GM12878 (cell line): Measurements from ENCODE around the gene TMPRSS4.

Source experiments
- CBX5 ChIP-seq: sonication (generic); IDR thresholded peaks from 2 replicates; pipeline ENCODE4 v1.6.1; 2016; ENCODE audit warnings: low read depth, moderate library complexity, mild to moderate bottlenecking, inconsistent platforms
- EZH2 ChIP-seq: IDR thresholded peaks from 2 replicates; pipeline ENCODE4 v1.6.1; 2012; ENCODE audit warnings: low read depth, mild to moderate bottlenecking, control low read depth, inconsistent platforms, low read length, borderline replicate concordance; ENCODE audit not compliant: control insufficient read depth
- NFYB ChIP-seq: IDR thresholded peaks from 2 replicates; pipeline ENCODE4 v1.6.1; 2011; ENCODE audit warnings: low read depth, mild to moderate bottlenecking, low read length, improper control_type of control experiment, moderate library complexity; ENCODE audit not compliant: insufficient read depth
- POLR2A ChIP-seq: IDR thresholded peaks from 2 replicates; pipeline ENCODE4 v1.6.1; 2011; ENCODE audit warnings: low read depth, mild to moderate bottlenecking, low read length
- SIN3A ChIP-seq: IDR thresholded peaks from 2 replicates; pipeline ENCODE4 v1.6.1; 2012; ENCODE audit warnings: low read depth, low read length, improper control_type of control experiment
- TF ChIP-seq, protein P1 (sequence below): IDR thresholded peaks from 2 replicates; pipeline ENCODE4 v1.6.1; 2012; ENCODE audit warnings: low read depth, low read length, improper control_type of control experiment
- TF ChIP-seq, protein P2 (sequence below), 3 experiments: IDR thresholded peaks in 2 of 3; conservative IDR thresholded peaks in 1 of 3; 2 replicates each; pipeline ENCODE4 v1.5.1; 2011; ENCODE audit warnings: low read depth in 3 of 3, low read length in 3 of 3, mild to moderate bottlenecking in 3 of 3, control low read depth in 2 of 3, moderate library complexity in 2 of 3, inconsistent platforms in 1 of 3, mixed read lengths in 1 of 3; ENCODE audit not compliant: control insufficient read depth in 2 of 3, insufficient read depth in 1 of 3; ENCODE audit errors: extremely low read depth in 1 of 3

DNA sequence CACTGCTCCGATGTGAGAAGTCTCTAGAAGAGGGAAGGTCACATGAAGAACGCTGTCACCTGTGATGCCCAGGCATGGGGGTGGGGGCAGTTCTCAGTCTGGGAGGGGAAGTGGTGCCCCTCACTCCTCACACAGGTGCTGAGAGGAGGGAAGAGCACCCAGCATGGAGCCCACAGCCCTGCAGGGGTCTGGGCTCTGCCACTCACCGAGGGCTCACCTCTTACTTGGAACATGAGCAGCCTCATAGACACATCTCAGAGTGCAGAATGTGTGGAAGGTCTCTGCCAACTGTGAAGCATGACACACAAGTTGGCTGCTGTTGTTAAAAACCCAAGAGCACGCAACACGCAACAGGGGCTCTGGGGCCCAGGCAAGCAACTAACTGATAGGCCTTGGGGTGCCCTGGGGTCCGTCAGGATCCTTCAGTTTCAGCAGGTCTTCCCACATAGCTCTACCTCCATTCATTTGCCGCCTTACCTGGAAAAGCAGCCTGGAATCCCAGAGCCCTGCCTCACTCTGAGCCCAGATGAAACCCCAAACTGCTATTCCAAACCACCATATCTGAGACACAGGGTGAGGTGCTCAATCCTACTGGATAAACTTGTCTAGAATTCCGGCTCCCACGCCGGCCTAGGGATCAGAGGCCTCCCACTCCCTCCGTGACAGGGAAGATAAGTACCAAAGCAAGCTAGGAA is 17.5 kb upstream of the TMPRSS4 start:
- TF ChIP-seq, protein P1, sequence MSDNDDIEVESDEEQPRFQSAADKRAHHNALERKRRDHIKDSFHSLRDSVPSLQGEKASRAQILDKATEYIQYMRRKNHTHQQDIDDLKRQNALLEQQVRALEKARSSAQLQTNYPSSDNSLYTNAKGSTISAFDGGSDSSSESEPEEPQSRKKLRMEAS: no peak
- TF ChIP-seq CBX5 (no peak), SIN3A (no peak), EZH2 (no peak), POLR2A (no peak), NFYB (no peak)
- TF ChIP-seq, protein P2, sequence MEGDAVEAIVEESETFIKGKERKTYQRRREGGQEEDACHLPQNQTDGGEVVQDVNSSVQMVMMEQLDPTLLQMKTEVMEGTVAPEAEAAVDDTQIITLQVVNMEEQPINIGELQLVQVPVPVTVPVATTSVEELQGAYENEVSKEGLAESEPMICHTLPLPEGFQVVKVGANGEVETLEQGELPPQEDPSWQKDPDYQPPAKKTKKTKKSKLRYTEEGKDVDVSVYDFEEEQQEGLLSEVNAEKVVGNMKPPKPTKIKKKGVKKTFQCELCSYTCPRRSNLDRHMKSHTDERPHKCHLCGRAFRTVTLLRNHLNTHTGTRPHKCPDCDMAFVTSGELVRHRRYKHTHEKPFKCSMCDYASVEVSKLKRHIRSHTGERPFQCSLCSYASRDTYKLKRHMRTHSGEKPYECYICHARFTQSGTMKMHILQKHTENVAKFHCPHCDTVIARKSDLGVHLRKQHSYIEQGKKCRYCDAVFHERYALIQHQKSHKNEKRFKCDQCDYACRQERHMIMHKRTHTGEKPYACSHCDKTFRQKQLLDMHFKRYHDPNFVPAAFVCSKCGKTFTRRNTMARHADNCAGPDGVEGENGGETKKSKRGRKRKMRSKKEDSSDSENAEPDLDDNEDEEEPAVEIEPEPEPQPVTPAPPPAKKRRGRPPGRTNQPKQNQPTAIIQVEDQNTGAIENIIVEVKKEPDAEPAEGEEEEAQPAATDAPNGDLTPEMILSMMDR (IDR thresholded peaks at IDR 0.05 in 2 of 3, conservative IDR thresholded peaks at IDR 0.05 in 1 of 3; ENCODE audit: control insufficient read depth in 2 of 3, extremely low read depth in 1 of 3, insufficient read depth in 1 of 3, low read depth in 3 of 3, low read length in 3 of 3): no peak
